HepG2 (cell line): Measurements from ENCODE around the gene CPNE1. TPM values are rescaled to one million over a fixed set of nuclear protein-coding genes. Genes with fewer than 3 reads are reported as not detected.
A peak's percentile ranks its signal among the peaks of the same experiment; 100 is the strongest.

ENCODE experiments used
- AGO1 ChIP-seq: fragments of 200-400 bp; formaldehyde crosslinking; IDR thresholded peaks from 2 replicates; pipeline ENCODE4 v1.6.1; 2017; ENCODE audit warnings: mild to moderate bottlenecking, low read depth, low read length, moderate library complexity; ENCODE audit not compliant: poor library complexity, severe bottlenecking
- CSRNP1 ChIP-seq: sonication (generic); formaldehyde crosslinking; IDR thresholded peaks from 2 replicates; pipeline ENCODE4 v1.8.1; 2023; ENCODE audit warnings: mild to moderate bottlenecking, missing genetic modification reagents
- CSRNP2 ChIP-seq: sonication (generic); formaldehyde crosslinking; conservative IDR thresholded peaks from 2 replicates; pipeline ENCODE4 v1.8.0; 2022; ENCODE audit warnings: low read depth, missing genetic modification reagents
- FOXA1 ChIP-seq, 2 experiments: fragments of 450-650 bp in 1 of 2; sonication (generic) in 1 of 2; formaldehyde crosslinking in 1 of 2; IDR thresholded peaks; 2 replicates each; pipeline versions ENCODE4 v1.4.0 to v1.6.1; 2016 to 2020; ENCODE audit warnings: missing genetic modification reagents in 1 of 2
- HMG20B ChIP-seq: conservative IDR thresholded peaks from 2 replicates; pipeline ENCODE4 v1.6.1; 2016; ENCODE audit warnings: missing genetic modification reagents, missing compliant biosample characterization
- HNRNPLL ChIP-seq: fragments of 200-400 bp; formaldehyde crosslinking; IDR thresholded peaks from 2 replicates; pipeline ENCODE4 v1.6.1; 2017; ENCODE audit warnings: mild to moderate bottlenecking, low read depth, low read length; ENCODE audit not compliant: poor library complexity, severe bottlenecking
- IKZF1 ChIP-seq: fragments of 450-650 bp; IDR thresholded peaks from 2 replicates; pipeline ENCODE4 v1.7.1; 2016
- MAZ ChIP-seq, 2 experiments: sonication (generic) in 1 of 2; formaldehyde crosslinking in 1 of 2; IDR thresholded peaks; 2 replicates each; pipeline versions ENCODE4 v1.5.0 to v1.6.1; 2012 to 2020; ENCODE audit warnings: low read depth in 2 of 2, mild to moderate bottlenecking in 2 of 2, borderline replicate concordance in 1 of 2, improper control_type of control experiment in 1 of 2, low read length in 1 of 2, missing genetic modification reagents in 1 of 2, moderate library complexity in 1 of 2
- MIXL1 ChIP-seq: IDR thresholded peaks from 2 replicates; pipeline ENCODE4 v1.6.1; 2016
- NAIF1 ChIP-seq: sonication (generic); formaldehyde crosslinking; IDR thresholded peaks from 2 replicates; pipeline ENCODE4 v1.5.0; 2020; ENCODE audit warnings: mild to moderate bottlenecking, missing genetic modification reagents, borderline replicate concordance
- PATZ1 ChIP-seq: sonication (generic); formaldehyde crosslinking; IDR thresholded peaks from 2 replicates; pipeline ENCODE4 v1.4.0; 2020; ENCODE audit warnings: missing genetic modification reagents
- PHF20 ChIP-seq: sonication (generic); formaldehyde crosslinking; IDR thresholded peaks from 2 replicates; pipeline ENCODE4 v1.5.0; 2020; ENCODE audit warnings: mild to moderate bottlenecking, missing genetic modification reagents
- POLR2G ChIP-seq: fragments of 200-400 bp; formaldehyde crosslinking; IDR thresholded peaks from 2 replicates; pipeline ENCODE4 v1.6.1; 2018; ENCODE audit warnings: mild to moderate bottlenecking, low read depth, low read length, moderate library complexity
- PTBP1 ChIP-seq: fragments of 200-400 bp; formaldehyde crosslinking; IDR thresholded peaks from 2 replicates; pipeline ENCODE4 v1.6.1; 2018; ENCODE audit warnings: low read length, low read depth; ENCODE audit not compliant: poor library complexity, severe bottlenecking
- TBX2 ChIP-seq: sonication (generic); formaldehyde crosslinking; IDR thresholded peaks from 2 replicates; pipeline ENCODE4 v1.5.0; 2020; ENCODE audit warnings: missing genetic modification reagents, mild to moderate bottlenecking, borderline replicate concordance
- TEAD2 ChIP-seq: sonication (generic); formaldehyde crosslinking; IDR thresholded peaks from 2 replicates; pipeline ENCODE4 v1.9.0; 2021; ENCODE audit warnings: missing genetic modification reagents
- ZBTB26 ChIP-seq: IDR thresholded peaks from 2 replicates; pipeline ENCODE4 v1.6.1; 2016; ENCODE audit warnings: missing compliant biosample characterization, missing genetic modification reagents, borderline replicate concordance
- ZFX ChIP-seq: sonication (generic); formaldehyde crosslinking; IDR thresholded peaks from 2 replicates; pipeline ENCODE4 v1.4.0; 2020; ENCODE audit warnings: mild to moderate bottlenecking, low read depth, missing genetic modification reagents, moderate library complexity
- ZKSCAN5 ChIP-seq: sonication (generic); formaldehyde crosslinking; IDR thresholded peaks from 2 replicates; pipeline ENCODE4 v1.5.1; 2020; ENCODE audit warnings: mild to moderate bottlenecking, missing genetic modification reagents
- ZNF207 ChIP-seq: fragments of 450-650 bp; IDR thresholded peaks from 2 replicates; pipeline ENCODE4 v1.6.1; 2016; ENCODE audit warnings: antibody characterized with exemption, borderline replicate concordance
- ZNF326 ChIP-seq: sonication (generic); formaldehyde crosslinking; IDR thresholded peaks from 2 replicates; pipeline ENCODE4 v1.4.0; 2020; ENCODE audit warnings: missing genetic modification reagents, borderline replicate concordance
- ZNF354B ChIP-seq: sonication (generic); formaldehyde crosslinking; IDR thresholded peaks from 2 replicates; pipeline ENCODE4 v1.8.0; 2022; ENCODE audit warnings: mild to moderate bottlenecking, missing genetic modification reagents
- ZNF740 ChIP-seq: sonication (generic); formaldehyde crosslinking; IDR thresholded peaks from 2 replicates; pipeline ENCODE4 v1.4.0; 2020; ENCODE audit warnings: missing genetic modification reagents
- ZNF75D ChIP-seq: sonication (generic); formaldehyde crosslinking; IDR thresholded peaks from 2 replicates; pipeline ENCODE4 v1.8.1; 2023; ENCODE audit warnings: missing genetic modification reagents, mild to moderate bottlenecking, borderline replicate concordance
- polyA plus RNA-seq, 8 experiments: library from polyadenylated mRNA; depleted of rRNA in 3 of 8; stranded (reverse) in 7 of 8; unstranded in 1 of 8; fragments of >200 nt; fragmentation: Illumina TruSeq in 4 of 8; extraction: Trizol in 4 of 8; gene quantifications; 2 replicates each; pipeline versions ENCODE4 v1.2.1 to v1.2.3, GENCODE V29; 2011 to 2016; ENCODE audit warnings: low read depth in 4 of 8, missing spikeins in 1 of 8, mixed read lengths in 1 of 8; ENCODE audit not compliant: insufficient read depth in 1 of 8
- total RNA-seq, 5 experiments: library from RNA; depleted of rRNA; stranded (reverse); fragments of >200 nt; fragmentation: Illumina TruSeq; extraction: Trizol; gene quantifications; 2 replicates each; pipeline ENCODE4 v1.2.3, GENCODE V29; 2016; ENCODE audit warnings: low read depth in 1 of 5

Gene CPNE1
- total and polyA plus RNA-seq, 2 of the 13 experiments (the other 11 are each of a cell fraction or from before 2014, with no cell fraction given): 408 to 431 TPM

GRCh38 chr20:35635652-35636051 lies 29.0 kb downstream of the CPNE1 start (continued):
- TF ChIP-seq CSRNP2 (no peak), ZFX (CRISPR knock-in tag) (no peak), AGO1 (no peak), ZBTB26 (CRISPR knock-in tag) (no peak), TEAD2 (no peak), PATZ1 (CRISPR knock-in tag) (0 out of 2 replicates have a peak, but pooled peaks have one; percentile 30), ZNF75D (no peak), ZNF207 (no peak), ZNF354B (CRISPR knock-in tag) (no peak), MAZ (IDR thresholded peaks at IDR 0.05; ENCODE audit: borderline replicate concordance, low read depth, low read length) (0 out of 2 replicates have a peak, but pooled peaks have one; percentile 33), MAZ (CRISPR knock-in tag; IDR thresholded peaks at IDR 0.05; ENCODE audit: low read depth) (no peak), TBX2 (CRISPR knock-in tag) (no peak), MIXL1 (CRISPR knock-in tag) (no peak), NAIF1 (CRISPR knock-in tag) (no peak), PHF20 (no peak), ZKSCAN5 (CRISPR knock-in tag) (no peak), PTBP1 (no peak), HMG20B (no peak), IKZF1 (no peak), ZNF326 (CRISPR knock-in tag) (no peak), POLR2G (peak; percentile 38; the same call in 1 of the 2 replicates), ZNF740 (peak; percentile 71; the same call in 1 of the 2 replicates), CSRNP1 (CRISPR knock-in tag) (no peak), FOXA1 (IDR thresholded peaks at IDR 0.05) (no peak), FOXA1 (CRISPR knock-in tag; IDR thresholded peaks at IDR 0.05) (no peak), HNRNPLL (no peak)
